Testis (tissue), 3 donors: ENCODE data around the gene EXOSC1. TPM values are rescaled to one million over a fixed set of nuclear protein-coding genes. Genes with fewer than 3 reads are reported as not detected.
"Not testable (repeated sequence)": the region's sequence is repeated elsewhere in the genome, so short reads cannot be mapped to it uniquely, and the experiment has no call there.

ENCODE experiments used
- DNase-seq: peaks from one replicate; pipeline ENCODE4 v3.0.0-alpha.2; 2019
- H3K27ac ChIP-seq, 2 donors: fragments of 200-600 bp; sonication (generic); one replicate each; pipeline ENCODE4 v1.5.1; 2019
- H3K27me3 ChIP-seq: fragments of 200-600 bp; sonication (generic); one replicate; pipeline ENCODE4 v1.5.1; 2019
- H3K36me3 ChIP-seq: fragments of 200-600 bp; sonication (generic); one replicate; pipeline ENCODE4 v1.5.1; 2017; ENCODE audit warnings: low read depth; ENCODE audit errors: missing control alignments
- H3K4me1 ChIP-seq: fragments of 200-600 bp; sonication (generic); one replicate; pipeline ENCODE4 v1.5.1; 2019
- H3K4me3 ChIP-seq, 2 donors: fragments of 200-600 bp; sonication (generic); one replicate each; pipeline ENCODE4 v1.5.1; 2017 to 2019
- H3K9me3 ChIP-seq: fragments of 200-600 bp; sonication (generic); one replicate; pipeline ENCODE4 v1.5.1; 2017
- POLR2A ChIP-seq: fragments of 450-650 bp; IDR thresholded peaks from one replicate; pipeline ENCODE4 v1.6.1; 2017; ENCODE audit warnings: antibody characterized with exemption, mild to moderate bottlenecking, moderate library complexity
- WGBS, 2 donors: methylation state at CpG; one replicate each; pipeline ENCODE4 v1.1.5; 2018; 5-methylcytosine and 5-hydroxymethylcytosine counted together
- intact Hi-C: fragments of 100-400 bp; cut with DNase I; formaldehyde crosslinking; loops from one replicate; pipeline ENCODE4 v1.15.1; 2023; ENCODE audit warnings: low total_unique reads
- polyA plus RNA-seq: library from polyadenylated mRNA; stranded (reverse); fragments of 350-450 nt; fragmentation: Illumina TruSeq; extraction: RNeasy Lipid Tissue Mini Kit (QIAGEN cat#74804); gene quantifications from one replicate; pipeline ENCODE4 v1.2.3, GENCODE V29; 2014; ENCODE audit warnings: low read depth, low replicate concordance; ENCODE audit not compliant: insufficient read depth
- total RNA-seq, 2 donors: library from RNA; depleted of rRNA; stranded (reverse); fragments of >200 nt; gene quantifications; one replicate each; pipeline ENCODE4 v1.2.3, GENCODE V29; 2016
- TF ChIP-seq, protein P1 (sequence below), 3 experiments: fragments of 450-650 bp in 2 of 3; fragments of 200-600 bp in 1 of 3; sonication (generic) in 1 of 3; IDR thresholded peaks; one replicate each; pipeline ENCODE4 v1.5.1; 2016 to 2019; ENCODE audit warnings: antibody characterized with exemption in 3 of 3, mild to moderate bottlenecking in 2 of 3, moderate library complexity in 1 of 3

The EXOSC1 gene
- total and polyA plus RNA-seq, 3 donors from 2014 or later = 24.5 to 31.4 (median 27.9) TPM

DNA sequence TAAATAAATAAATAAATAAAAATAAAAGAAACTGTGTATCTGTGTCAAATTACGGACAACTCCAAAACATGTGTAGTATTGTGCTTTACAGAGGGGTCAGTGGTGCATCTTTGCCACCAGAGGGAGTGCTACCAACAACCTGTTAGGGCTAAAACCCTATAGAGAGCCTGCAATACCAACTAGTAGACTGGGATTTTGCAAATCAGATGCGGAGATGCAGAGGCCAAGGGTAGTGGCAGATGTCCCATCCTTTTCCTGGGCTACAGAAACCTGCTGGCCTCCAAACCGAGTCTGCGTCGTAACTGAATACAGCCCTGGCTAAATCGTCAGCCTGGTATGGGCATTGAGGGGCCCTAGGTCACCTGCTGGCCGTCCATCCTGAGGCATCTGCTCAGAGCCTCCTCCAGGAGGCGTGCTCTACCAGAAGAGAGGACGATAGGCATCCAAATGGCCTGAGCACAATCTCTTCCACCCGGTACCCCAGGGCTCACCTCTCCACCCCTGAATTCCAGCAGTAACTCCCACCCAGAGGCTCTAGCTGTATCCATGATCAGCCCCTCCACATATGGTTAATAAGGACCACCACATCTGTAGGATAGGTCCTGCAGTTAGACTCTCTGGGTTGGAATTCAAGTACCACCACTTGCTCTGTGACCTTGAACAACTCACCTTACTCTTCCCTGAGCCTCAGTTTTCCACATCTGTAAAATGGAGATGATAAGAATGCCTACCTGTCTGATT lies 38.4 kb downstream of the EXOSC1 start:
- no peak overlapping the region for H3K4me3 ChIP-seq
- no peaks in the 10 kb centered on the region for H3K9me3 ChIP-seq
- peak; percentile 75 for DNase-seq
- H3K36me3 ChIP-seq = no peaks in the 10 kb centered on the region
- no peaks in the 10 kb centered on the region for H3K27me3 ChIP-seq
- no peak for TF ChIP-seq POLR2A
- TF ChIP-seq, protein P1, sequence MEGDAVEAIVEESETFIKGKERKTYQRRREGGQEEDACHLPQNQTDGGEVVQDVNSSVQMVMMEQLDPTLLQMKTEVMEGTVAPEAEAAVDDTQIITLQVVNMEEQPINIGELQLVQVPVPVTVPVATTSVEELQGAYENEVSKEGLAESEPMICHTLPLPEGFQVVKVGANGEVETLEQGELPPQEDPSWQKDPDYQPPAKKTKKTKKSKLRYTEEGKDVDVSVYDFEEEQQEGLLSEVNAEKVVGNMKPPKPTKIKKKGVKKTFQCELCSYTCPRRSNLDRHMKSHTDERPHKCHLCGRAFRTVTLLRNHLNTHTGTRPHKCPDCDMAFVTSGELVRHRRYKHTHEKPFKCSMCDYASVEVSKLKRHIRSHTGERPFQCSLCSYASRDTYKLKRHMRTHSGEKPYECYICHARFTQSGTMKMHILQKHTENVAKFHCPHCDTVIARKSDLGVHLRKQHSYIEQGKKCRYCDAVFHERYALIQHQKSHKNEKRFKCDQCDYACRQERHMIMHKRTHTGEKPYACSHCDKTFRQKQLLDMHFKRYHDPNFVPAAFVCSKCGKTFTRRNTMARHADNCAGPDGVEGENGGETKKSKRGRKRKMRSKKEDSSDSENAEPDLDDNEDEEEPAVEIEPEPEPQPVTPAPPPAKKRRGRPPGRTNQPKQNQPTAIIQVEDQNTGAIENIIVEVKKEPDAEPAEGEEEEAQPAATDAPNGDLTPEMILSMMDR (IDR thresholded peaks at IDR 0.05) = peak; percentile 74 to 82 (median 80)
- no peak overlapping the region for H3K27ac ChIP-seq
- 20 to 33% methylated on average over 5 to 10 of the region's 10 CpGs for WGBS, 2 donors
- intact Hi-C loops = no loop called here
- H3K4me1 ChIP-seq = peaks cover 12% of the 10 kb centered on the region

DNA sequence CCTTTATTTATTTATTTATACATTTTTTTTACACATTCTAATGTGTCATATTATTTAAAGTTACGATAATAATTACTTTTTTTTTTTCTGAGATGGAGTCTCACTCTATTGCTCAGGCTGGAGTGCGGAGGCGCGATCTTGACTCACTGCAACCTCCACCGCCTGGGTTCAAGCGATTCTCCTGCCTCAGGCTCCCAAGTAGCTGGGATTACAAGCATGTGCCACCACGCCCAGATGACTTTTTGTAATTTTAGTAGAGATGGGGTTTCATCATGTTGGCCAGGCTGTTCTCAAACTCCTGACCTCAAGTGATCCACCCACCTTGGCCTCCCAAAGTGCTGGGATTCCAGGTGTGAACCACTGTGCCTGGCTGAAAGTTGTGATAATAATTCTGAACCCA lies 39.3 kb downstream of the EXOSC1 start:
- H3K4me1 ChIP-seq, H3K4me3 ChIP-seq, H3K27ac ChIP-seq, H3K27me3 ChIP-seq, H3K9me3 ChIP-seq, intact Hi-C loops, DNase-seq, H3K36me3 ChIP-seq: not testable (repeated sequence)
- WGBS, 2 donors = 85 to 93% methylated on average over 7 of the region's 7 CpGs

DNA sequence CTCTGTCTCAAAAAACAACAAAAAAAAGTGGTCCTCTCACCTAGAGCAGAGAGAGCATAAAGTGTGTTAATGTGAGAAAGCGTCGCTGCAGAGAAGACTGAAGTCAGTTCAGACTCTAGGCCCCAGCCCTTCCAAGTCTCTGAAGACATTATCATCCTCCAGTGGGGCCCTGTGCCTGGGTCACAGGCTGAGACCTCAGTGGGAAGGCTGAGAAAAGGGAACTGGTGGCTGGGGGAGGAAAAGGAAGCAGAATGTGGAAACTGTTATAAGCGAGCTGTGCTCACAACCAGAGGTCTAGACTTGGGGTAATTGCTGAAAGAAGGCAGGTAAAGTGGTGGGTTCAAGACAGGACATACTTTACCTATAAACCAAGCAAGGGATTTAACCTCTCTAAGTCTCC lies 39.7 kb downstream of the EXOSC1 start:
- 82 to 94% methylated on average over 3 of the region's 3 CpGs for WGBS, 2 donors
- intact Hi-C loops = no loop called here
- Histone ChIP-seq H3K4me3 (no peak overlapping the region), H3K9me3 (no peaks in the 10 kb centered on the region), H3K4me1 (peaks cover 7% of the 10 kb centered on the region), H3K27me3 (no peaks in the 10 kb centered on the region), H3K27ac (no peak overlapping the region), H3K36me3 (no peaks in the 10 kb centered on the region)
- no peak for TF ChIP-seq POLR2A
- TF ChIP-seq, protein P1 (IDR thresholded peaks at IDR 0.05) = no peak
- no peak for DNase-seq

DNA sequence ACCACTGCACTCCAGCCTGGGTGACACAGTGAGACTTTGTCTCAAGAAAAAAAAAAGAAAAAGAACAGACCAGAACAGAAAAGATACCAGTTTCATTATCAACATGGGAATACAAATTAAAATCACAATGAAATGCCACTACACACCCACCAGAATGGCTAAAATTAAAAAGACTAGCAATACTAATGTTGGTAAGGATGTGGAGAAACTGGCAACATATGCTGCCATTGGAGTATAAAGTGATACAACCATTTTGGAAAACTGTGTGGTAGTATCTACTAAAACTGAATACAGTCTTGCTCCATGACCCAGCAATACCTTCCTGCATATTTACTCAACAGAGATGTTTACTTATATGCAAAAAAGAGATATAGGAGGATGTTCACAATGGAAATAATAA lies 41.8 kb downstream of the EXOSC1 start:
- intact Hi-C loops = no loop called here
- Histone ChIP-seq H3K4me3 (no peak overlapping the region), H3K27me3 (no peaks in the 10 kb centered on the region), H3K9me3 (no peaks in the 10 kb centered on the region), H3K27ac (no peak overlapping the region), H3K4me1 (peaks cover 15% of the 10 kb centered on the region), H3K36me3 (no peaks in the 10 kb centered on the region)
- TF ChIP-seq POLR2A = no peak
- TF ChIP-seq, protein P1 (IDR thresholded peaks at IDR 0.05) = no peak
- no peak for DNase-seq

DNA sequence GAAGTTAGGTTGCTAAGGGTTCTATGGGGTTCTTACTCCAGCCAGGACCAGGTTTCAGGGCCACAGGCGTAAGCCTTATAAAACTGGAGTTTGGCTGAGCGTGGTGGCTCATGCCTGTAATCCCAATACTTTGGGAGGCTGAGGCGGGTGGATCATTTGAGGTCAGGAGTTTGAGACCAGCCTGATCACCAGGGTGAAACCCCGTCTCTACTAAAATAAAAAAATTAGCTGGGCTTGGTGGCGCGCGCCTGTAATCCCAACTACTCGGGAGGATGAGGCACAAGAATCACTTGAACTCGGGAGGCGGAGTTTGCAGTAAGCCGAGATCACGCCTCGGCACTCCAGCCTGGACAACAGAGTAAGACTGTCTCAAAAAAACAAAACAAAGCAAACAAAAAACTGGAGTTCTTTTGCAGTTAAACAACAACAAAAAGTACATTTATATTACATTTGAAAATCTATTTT lies 44.3 kb downstream of the EXOSC1 start:
- Histone ChIP-seq H3K36me3 (no peaks in the 10 kb centered on the region), H3K27me3 (no peaks in the 10 kb centered on the region), H3K4me1 (peaks cover 10% of the 10 kb centered on the region), H3K27ac (peak overlapping the region; percentile 3 to 34), H3K4me3 (peak overlapping the region; percentile 80 to 91), H3K9me3 (no peaks in the 10 kb centered on the region)
- intact Hi-C loops = no loop called here
- WGBS, 2 donors = 50 to 57% methylated on average over 13 of the region's 13 CpGs
- TF ChIP-seq, protein P1 (IDR thresholded peaks at IDR 0.05) = no peak
- no peak for TF ChIP-seq POLR2A
- no peak for DNase-seq
